WI38 (cell line): ENCODE data around the gene C2CD5.

ENCODE experiments used
- H3K4me3 ChIP-seq: 2 replicates; pipeline ENCODE4 v1.5.1; 2011; ENCODE audit warnings: low read depth, mild to moderate bottlenecking, control low read depth, low read length
- CTCF ChIP-seq: IDR thresholded peaks from 2 replicates; pipeline ENCODE4 v1.5.1; 2012; ENCODE audit warnings: low read depth, mild to moderate bottlenecking, control low read depth, low read length

The C2CD5 gene

GRCh38 chr12:22443379-22444316 lies 100.7 kb downstream of the C2CD5 start:
- no peak overlapping the region for H3K4me3 ChIP-seq
- peak; percentile 56 for TF ChIP-seq CTCF

GRCh38 chr12:22437031-22437806 lies 107.1 kb downstream of the C2CD5 start:
- no peak for TF ChIP-seq CTCF
- H3K4me3 ChIP-seq, result no peak overlapping the region

GRCh38 chr12:22435583-22435982 lies 108.8 kb downstream of the C2CD5 start:
- H3K4me3 ChIP-seq, result no peak overlapping the region
- TF ChIP-seq CTCF, result no peak

GRCh38 chr12:22431693-22432251 lies 112.6 kb downstream of the C2CD5 start:
- no peak for TF ChIP-seq CTCF
- H3K4me3 ChIP-seq, result no peak overlapping the region

- no peak overlapping the region for H3K4me3 ChIP-seq
- no peak for TF ChIP-seq CTCF
Measured at GRCh38 chr12:22416801-22417200, 127.5 kb downstream of the C2CD5 start.

- no peak for TF ChIP-seq CTCF
- H3K4me3 ChIP-seq, result no peak overlapping the region
Measured at GRCh38 chr12:22415342-22416309, 128.7 kb downstream of the C2CD5 start.
